KG1 (cell line): ENCODE results near the gene CRELD1.
"Not testable (repeated sequence)": the region's sequence is repeated elsewhere in the genome, so short reads cannot be mapped to it uniquely, and the experiment has no call there.

ENCODE experiments used
- DNase-seq: peaks from one replicate; lab custom pipeline; 2025; lab: John Stamatoyannopoulos, UW

CRELD1 gene, protein sequence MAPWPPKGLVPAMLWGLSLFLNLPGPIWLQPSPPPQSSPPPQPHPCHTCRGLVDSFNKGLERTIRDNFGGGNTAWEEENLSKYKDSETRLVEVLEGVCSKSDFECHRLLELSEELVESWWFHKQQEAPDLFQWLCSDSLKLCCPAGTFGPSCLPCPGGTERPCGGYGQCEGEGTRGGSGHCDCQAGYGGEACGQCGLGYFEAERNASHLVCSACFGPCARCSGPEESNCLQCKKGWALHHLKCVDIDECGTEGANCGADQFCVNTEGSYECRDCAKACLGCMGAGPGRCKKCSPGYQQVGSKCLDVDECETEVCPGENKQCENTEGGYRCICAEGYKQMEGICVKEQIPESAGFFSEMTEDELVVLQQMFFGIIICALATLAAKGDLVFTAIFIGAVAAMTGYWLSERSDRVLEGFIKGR

DNA sequence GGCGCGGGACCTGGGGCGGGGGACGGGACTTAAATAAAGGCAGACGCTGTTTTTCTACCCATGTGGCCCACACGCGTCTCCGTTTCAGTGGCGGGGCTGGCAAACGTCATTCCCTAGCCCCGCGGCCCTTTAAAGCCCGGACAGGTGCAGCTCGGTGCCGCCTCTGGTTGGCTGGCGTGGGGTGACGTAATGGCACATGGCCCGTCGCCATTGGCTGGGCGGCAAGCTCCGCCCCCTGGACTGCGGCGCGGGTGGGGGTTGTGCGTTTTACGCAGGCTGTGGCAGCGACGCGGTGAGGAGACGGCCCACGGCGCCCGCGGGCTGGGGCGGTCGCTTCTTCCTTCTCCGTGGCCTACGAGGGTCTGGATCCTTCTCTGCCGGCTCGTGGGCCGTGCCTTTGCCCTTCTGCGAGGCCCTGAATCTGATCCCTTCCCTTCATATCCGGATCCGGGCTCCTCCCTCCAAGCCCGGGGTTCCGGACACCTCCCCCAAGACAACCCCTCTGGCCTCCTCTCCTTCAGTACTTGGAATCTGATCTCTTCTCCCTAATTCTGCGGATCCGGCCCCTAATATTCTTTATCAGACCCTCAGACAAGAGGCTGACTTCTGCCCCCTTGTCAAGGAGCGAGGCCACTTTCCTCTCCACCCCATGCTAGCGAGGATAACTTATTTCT, at the start of gene CRELD1:
Gene CRELD1, plus strand, starts transcription at position 274 of the 674 bp plus-strand sequence. CDS start 605 bp downstream, outside the sequence.
- DNase-seq: peak; percentile 94

DNA sequence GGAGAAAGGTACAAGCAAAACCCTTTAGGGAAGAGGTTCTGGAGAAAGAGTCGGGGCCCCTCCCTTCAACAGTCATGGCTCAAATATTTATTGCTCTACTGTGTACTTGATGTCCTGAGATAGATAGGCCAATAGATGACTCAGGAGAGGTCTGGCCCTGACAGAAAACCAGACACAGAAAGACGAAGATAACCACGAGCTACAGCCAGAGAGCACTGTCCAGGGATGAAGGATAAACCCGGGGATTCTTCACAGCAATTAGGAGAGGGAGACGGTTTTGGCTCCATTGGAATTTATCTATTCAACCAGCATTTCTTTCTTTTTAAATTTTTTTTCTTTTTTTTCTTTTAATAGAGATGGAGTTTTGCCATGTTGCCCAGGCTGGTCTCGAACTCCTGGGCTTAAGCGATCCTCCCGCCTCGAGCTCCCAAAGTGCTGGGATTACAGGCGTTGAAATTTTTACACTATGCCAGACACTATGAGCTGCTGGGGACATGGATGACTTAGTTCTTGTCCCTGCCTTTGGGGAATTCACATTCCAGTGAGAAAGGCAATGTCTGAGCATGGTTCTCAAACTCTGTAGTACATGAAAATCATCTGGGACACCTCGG, 49.0 kb upstream of the CRELD1 start:
- DNase-seq: no peak

DNA sequence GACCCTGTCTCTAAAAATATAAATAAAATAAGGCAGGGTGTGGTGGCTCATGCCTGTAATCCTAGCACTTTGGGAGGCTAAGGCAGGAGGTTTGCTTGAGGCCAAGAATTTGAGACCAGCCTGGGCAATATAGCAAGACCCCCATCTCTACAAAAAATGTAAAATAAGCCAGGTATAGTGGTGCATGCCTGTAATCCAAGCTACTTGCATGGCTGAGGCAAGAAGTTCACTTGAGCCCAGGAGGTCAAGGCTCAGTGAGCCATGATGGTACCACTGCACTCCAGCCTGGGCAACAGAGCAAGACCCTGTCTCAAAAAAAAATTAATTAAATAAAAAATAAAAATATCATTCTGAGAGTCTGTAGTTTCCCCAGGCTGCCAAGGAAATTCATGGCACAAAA, 47.3 kb upstream of the CRELD1 start:
- DNase-seq: no peak

DNA sequence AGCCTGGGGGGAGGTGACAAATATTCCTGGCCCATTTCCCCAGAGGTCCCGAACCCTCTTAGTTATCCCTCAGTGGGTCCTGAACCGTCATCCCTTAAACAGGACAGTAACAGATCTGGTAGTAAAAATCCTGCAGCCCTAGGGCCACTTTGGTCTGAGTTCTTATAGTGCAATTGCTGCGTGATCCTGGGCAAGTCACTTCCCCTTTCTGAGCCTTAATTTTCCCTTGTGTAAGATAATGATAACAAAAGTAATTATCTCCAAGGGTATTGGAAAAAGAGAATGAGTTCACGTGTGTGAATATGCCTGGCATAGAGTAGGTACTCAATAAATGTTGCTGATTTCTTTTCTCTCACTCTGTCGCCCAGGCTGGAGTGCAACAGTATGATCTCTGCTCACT, 46.2 kb upstream of the CRELD1 start:
- no peak for DNase-seq

DNA sequence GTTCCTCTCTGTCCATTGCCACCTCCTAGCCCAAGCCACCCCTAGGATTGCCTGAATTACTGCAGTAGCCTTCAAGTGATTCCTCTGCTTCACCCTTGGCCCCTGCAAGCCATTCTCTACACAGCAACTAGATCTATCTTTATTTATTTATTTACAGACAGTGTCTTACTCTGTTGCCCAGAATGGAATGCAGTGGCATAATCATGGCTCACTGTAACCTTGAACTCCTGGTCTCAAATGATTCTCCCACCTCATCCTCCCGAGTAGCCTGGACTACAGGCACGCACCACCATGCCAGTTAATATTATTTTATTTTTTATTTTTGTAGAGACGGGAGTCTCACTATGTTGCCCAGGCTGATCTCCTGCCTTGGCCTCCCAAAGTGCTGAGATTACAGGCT, 45.1 kb upstream of the CRELD1 start:
- DNase-seq: no peak

DNA sequence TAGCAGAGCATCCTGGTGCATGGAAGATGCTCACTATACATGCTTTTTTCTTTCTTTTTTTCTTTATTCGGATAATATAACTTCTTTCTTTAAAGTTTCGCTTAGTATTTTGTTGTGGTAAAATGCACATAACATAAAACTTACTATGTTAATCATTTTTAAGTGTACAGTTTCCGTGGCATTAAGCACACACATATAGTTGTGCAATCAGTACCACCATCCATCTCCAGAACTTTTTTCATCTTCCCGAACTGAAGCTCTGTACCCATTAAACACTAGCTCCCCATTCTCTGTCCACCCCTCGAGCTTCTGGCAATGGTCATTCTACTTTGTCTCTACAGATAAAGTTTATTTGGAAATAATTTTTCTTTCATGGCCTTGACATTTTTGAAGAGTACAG, 44.2 kb upstream of the CRELD1 start:
- DNase-seq: no peak

DNA sequence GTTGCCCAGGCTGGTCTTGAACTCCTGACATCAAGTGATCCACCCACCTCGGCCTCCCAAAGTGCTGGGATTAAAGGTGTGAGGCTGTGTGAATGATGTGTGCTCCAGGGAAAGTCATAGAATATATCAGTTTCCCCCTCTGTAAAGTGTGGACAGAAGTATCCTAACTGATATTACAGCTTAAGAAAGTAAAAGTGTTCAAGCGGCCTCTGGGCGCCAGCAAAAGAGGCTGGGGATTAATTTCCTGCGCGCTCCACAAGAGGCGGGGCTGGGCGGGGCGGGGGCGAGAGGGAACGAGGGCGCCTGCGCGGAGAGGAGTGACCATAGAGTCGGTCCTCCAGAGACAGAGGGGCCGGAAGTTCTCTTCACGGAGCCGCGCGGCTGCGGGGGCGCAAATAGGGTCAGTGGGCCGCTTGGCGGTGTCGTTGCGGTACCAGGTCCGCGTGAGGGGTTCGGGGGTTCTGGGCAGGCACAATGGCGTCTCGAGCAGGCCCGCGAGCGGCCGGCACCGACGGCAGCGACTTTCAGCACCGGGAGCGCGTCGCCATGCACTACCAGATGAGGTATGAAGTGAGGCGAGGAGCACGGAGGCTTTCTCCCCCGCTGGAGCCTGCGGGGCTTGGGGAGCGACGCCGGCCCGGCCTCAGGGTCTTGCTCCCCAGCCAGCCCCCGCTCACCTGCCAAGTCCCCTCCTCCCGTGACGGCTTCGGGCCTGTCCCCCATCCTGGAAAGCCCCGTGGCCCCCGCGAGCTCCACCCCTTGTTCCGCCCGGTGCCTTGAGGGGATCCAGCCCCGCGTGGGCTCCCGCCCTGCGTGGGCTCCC, 43.2 kb upstream of the CRELD1 start, which contains the start of gene JAGN1:
Gene JAGN1, plus strand, starts transcription at position 362 of the 823 bp plus-strand sequence. Its CDS starts 113 bp downstream, at position 475.
- peak; percentile 82 for DNase-seq

DNA sequence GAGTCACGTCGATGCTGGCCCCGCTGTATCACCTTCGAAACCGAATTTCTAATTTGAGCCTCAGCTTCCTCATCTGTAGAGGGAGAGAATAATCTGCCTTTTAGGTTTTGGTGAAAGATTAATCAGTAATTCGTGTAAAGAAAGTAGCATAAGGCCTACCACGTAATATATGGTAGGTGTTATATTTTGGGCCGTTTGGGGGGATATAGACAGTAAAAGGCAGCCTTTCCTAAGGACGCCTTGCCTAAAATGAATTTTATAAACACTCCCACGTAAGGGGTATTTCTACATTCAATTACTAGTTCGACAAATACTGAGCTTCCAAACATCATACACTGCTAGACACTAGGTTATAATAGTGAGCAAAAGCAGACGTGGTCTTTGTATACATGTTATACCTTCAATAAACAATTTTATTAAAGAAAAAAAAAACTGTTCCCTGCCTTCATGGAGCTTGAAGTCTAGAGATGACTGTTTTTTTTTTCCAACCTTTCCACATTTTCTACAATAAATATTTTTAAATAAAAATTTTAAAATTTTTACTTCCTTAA, 42.5 kb upstream of the CRELD1 start:
- DNase-seq: no peak

DNA sequence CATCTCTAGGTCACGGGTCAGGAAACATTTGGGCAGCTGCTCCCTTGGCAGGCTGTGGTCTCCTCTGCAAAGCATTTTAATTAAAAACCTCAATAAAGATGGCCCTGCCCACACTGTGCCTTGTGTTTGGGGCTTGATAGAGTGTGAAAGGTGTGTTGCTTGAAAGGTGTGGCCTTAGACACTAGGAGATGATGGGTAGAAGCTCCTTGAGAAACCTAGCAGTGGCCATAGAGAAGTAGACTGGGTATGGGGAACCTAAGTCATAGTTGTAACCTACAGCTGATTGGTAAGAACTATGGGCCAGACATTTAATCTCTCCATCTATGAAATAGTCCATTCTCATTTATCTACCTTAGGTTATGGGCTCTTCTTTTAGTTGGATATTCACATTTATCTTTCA, 39.9 kb upstream of the CRELD1 start:
- DNase-seq: no peak

DNA sequence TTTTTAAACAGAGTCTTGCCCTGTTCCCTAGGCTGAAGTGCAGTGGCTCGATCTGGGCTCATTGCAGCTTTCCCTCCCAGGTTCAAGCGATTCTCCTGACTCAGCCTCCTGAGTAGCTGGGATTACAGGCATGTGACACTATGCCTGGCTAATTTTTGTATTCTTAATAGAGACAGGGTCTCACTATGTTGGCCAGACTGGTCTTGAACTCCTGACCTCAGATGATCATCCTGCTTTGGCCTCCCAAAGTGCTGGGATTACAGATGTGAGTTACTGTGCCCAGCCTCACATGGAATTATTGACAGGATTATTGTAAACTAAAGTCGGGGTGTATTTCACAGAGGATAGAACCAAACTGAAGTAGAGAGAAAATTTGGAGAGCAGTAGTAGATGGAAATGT, 37.9 kb upstream of the CRELD1 start:
- DNase-seq: not testable (repeated sequence)

DNA sequence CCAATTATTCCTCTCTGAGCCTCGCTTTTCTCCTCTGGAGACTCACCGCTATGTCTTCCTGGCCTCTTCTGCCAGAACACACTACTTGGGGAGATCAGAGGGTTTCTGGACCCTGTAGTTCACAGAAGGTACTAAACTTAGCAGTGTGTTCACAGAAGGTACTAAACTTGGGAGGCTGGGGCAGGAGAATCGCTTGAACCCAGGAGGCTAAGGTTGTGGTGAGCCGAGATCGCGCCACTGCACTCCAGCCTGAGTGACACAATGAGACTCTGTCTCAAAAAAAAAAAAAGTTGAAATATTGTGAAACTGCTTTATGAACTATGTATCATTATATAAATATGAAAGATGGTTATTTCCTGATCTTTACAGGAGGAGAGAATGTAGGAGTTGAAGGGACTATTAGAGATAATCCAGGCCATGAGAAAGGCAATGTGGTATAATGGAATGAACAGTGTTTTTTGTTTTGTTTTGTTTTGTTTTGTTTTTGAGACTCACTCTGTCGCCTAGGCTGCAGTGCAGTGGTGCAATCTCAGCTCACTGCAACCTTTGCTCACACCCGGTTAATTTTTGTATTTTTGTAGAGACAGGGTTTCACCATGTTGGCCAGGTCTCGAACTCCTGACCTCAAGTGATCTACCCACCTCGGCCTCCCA, 36.8 kb upstream of the CRELD1 start:
- not testable (repeated sequence) for DNase-seq

DNA sequence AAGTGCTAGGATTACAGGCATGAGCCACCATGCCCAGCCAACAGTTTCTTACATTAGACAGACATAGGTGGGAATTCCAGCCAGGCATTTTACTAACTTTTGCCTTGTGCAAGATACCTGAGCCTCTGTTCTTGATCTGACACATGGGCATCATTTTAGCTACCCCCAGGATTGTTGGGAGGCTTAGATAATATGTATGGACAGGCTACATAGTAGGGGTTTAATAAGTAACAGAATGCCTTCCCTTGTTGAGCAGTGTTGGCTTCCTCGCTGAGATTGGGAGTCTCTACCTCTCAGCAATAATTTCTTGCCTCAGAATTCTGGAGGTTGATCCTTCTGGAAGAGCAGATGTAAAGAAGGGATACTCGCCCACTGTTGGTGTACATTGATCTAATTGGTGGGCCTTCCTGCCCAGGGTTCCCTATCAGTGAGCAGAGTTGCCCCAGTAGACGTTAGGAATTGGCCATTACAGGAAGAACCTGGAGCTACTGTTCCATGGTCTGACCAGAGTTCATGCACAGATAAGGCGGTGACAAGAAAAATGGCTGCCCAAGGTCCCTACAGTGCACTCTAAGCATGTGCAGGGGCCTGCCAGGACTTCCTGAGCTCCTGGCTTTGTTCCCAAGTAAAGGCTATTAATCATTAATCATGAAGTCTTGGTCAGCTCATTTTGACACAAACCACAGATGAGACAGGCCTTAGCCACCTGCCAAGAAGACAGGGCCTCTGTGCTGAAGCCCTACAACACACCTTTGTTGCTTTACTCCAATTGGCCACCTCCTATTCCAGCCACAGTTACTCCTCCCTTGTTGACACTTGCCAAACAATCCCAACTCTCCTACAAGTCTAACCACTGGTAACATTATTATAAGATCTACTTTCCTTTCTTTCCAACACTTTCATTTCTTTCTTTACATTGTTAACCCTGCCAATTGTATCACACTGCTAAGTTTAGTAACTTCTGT, 35.9 kb upstream of the CRELD1 start:
- DNase-seq: no peak

DNA sequence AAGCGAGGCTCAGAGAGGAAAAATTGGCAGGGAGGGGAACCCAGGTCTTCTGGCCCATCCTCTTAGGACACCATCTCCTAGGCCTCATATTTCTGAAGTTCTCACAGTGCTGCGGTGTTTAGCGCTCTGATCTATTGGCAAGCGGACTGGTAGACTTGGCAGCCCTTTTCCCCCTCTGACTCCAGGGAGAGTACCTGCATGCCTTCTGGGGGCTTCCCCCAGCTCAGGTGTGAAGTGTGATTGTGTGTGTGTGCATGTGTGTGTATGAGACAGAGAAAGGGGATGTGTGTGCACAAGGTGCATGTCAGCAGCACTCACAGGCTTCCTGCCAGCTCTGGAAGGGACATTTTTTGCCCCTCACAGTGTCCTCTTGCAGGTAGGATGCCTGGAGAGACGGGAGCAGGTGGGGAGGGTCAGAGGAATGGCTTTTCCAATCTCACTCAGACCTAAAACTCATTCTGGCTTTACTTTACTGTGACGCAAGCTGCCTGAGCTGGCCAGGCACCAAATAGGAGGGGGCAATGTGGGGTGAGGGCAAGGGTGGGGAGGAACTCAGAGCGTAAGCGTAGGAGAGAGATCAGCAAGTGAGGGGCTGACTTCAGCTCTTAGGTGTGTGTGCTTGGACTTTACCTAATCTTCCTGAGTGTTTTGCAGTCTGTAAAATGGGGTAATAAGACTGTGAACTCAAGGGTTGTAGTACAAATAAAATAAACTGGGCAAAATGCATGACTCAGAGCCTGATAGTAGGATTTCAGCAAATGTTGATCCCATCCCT, 35.0 kb upstream of the CRELD1 start:
- no peak for DNase-seq

DNA sequence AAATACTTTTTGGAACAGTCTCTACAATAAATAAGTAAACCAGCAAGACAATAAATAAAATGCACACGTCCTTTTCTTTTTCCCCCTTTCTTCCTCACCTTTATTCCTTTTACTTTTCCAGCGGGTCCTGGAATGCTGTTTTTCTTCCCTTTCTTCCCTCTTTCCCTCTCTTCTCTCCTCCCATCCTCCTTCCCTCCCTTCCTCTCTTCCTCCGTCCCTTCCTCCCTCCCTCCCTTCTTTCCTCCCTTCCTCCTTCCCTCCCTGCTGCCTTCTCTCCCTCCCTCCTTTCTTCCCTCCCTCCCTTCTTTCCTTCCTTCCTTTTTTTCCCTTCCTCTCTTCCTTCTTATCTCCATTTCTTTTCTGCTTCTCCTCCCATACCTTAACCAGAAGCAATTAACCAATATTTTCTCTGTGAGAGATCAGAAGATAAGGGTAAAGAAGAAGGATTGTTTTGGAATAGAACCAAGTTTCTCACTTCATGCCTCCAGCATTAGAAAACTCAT, 34.3 kb upstream of the CRELD1 start:
- DNase-seq: no peak

DNA sequence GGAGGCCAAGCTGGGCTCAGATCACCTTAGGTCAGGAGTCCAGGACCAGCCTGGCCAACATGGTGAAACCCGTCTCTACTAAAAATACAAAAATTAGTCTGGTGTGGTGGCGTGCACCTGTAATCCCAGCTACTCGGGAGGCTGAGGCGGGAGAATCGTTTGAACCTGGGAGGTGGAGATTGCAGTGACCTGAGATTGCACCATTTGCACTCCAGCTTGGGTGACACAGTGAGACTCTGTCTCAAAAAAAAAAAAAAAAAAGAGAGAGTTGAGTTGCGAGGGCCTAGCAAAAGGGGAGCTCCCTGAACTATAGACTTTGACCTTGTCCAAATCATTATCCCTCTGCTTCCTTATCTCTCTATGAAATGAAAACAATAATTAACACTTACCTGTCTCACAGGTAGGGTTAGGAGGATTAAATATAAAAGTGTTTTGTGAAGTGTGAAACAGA, 32.6 kb upstream of the CRELD1 start:
- DNase-seq: not testable (repeated sequence)

DNA sequence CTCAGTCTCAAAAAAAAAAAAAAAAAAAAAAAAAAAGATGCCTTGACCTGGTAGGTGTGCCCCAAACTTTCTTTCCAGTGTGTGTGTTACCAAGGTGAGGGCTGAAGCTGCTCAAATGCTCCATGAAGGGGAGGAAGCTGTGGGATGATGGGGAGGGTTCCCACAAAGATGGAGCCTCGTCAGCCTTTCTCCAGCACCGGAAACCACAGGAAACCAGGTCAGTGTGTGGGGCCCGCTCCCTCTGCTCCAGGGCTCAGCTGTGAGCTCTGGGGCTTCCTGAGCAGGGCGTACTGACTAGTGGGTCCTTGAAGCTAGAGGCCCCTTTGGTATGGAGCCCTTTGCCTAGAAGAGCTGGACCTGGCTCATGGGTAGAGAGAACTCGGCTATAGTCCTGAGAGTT, 31.7 kb upstream of the CRELD1 start:
- peak; percentile 53 for DNase-seq

DNA sequence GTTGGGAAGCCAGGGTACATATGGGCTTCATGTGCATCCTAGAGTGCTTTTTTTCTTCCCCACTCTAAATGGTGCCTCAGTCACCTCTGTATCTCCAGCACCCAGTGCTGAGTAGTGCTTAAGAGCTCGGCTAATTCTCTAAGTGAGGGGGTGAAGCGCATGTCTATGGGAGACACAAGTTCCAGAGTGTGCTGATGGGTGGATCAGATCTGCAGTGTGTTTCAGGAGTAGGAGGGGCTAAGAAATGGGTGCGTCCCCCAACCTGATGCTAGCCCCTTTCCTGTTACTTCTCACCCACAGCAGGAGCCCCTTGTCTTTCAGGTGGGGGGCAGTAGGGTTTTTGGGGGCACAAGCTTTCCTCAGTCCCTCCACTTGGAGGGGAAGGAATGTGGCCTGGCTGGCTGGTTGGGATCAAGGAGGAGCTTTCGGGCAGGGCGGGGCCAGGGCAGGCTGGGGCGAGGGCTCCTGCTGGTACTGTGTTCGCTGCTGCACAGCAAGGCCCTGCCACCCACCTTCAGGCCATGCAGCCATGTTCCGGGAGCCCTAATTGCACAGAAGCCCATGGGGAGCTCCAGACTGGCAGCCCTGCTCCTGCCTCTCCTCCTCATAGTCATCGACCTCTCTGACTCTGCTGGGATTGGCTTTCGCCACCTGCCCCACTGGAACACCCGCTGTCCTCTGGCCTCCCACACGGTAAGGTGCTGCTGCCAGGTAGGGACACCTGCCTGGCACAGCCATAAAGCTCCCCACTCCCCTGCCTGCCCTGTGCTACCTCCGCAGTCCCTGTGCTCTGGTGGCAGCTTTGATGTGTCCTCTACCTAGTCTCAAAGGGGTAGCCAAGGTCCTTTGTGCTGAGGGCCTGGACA, 31.0 kb upstream of the CRELD1 start, which contains the start of gene IL17RE:
Gene IL17RE, plus strand, starts transcription at position 477 of the 866 bp plus-strand sequence. Its CDS starts 85 bp downstream, at position 562.
- DNase-seq: no peak

DNA sequence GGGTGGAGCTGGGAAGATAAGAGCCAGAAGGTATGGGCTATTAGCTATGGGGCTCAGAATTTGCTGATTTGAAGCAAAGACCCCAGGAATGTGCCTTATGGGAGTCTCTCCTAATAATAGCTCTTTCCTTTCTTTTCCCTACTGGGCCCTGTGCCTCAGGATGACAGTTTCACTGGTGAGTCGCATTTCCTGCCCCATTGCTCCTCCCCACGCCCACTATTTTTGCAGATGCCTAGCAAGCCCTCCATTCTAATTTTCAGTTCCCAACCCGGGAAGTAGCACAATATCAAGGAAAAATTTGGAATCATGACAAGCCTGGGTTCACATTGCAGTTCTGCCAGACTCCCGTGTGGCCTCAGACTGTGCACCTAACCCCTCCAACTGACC, 30.4 kb upstream of the CRELD1 start:
- no peak for DNase-seq
